MM.1S (cell line): ENCODE results near the gene FBXW5.

ENCODE experiments used
- CTCF ChIP-seq: fragments of 300-600 bp; sonication (generic); IDR thresholded peaks from 2 replicates; pipeline ENCODE4 v1.5.1; 2016; ENCODE audit warnings: antibody characterized with exemption, low read length, mixed read lengths
- EZH2 ChIP-seq: fragments of 300-600 bp; sonication (generic); optimal IDR thresholded peaks from 2 replicates; pipeline ENCODE3; 2017; ENCODE audit warnings: low read depth, mild to moderate bottlenecking, antibody characterized with exemption, low read length, mixed read lengths

DNA sequence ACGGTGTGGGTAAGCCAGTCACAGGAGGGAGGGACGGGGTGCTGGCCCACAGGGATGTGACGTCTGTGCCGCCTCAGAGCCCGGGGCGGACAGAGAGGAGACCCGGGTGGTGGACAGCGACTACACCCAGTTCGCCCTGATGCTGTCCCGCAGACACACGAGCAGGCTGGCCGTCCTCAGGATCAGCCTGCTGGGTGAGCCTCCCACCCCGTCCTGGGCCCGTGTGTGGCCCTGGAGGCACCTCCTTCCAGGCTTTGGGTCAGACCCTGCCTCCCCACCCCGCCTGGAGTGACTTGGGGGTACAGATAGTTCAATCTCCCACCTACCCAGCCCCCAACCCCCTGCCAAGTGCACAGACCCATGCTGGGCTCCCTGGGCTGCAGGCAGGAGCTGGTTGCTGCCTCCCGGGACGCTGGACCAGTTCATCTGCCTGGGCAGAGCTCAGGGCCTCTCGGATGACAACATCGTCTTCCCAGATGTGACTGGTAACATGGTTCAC is 9.3 kb upstream of the FBXW5 start:
- no peak for TF ChIP-seq CTCF
- TF ChIP-seq EZH2: no peak
